ENCODE results near the gene ACOT11.

DNA sequence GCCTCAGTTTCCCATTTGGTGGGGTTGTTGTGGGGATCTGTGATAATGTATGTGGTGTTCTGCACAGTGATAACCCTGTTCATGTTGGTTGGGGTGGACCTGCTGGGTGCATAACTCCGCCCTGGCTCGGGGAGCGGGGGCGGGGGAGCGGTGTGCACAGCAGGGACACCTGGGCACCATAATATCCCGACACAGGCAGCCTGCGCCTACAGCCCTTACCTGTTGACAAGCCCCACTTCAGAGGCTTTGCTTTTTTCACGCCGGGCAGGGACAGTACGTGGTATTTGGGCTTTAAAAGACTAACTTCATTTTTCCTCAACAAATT is 48.0 kb upstream of the ACOT11 start:
- TF ChIP-seq, protein P1, sequence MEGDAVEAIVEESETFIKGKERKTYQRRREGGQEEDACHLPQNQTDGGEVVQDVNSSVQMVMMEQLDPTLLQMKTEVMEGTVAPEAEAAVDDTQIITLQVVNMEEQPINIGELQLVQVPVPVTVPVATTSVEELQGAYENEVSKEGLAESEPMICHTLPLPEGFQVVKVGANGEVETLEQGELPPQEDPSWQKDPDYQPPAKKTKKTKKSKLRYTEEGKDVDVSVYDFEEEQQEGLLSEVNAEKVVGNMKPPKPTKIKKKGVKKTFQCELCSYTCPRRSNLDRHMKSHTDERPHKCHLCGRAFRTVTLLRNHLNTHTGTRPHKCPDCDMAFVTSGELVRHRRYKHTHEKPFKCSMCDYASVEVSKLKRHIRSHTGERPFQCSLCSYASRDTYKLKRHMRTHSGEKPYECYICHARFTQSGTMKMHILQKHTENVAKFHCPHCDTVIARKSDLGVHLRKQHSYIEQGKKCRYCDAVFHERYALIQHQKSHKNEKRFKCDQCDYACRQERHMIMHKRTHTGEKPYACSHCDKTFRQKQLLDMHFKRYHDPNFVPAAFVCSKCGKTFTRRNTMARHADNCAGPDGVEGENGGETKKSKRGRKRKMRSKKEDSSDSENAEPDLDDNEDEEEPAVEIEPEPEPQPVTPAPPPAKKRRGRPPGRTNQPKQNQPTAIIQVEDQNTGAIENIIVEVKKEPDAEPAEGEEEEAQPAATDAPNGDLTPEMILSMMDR (IDR thresholded peaks at IDR 0.05), result no peak
- TF ChIP-seq, protein P2, sequence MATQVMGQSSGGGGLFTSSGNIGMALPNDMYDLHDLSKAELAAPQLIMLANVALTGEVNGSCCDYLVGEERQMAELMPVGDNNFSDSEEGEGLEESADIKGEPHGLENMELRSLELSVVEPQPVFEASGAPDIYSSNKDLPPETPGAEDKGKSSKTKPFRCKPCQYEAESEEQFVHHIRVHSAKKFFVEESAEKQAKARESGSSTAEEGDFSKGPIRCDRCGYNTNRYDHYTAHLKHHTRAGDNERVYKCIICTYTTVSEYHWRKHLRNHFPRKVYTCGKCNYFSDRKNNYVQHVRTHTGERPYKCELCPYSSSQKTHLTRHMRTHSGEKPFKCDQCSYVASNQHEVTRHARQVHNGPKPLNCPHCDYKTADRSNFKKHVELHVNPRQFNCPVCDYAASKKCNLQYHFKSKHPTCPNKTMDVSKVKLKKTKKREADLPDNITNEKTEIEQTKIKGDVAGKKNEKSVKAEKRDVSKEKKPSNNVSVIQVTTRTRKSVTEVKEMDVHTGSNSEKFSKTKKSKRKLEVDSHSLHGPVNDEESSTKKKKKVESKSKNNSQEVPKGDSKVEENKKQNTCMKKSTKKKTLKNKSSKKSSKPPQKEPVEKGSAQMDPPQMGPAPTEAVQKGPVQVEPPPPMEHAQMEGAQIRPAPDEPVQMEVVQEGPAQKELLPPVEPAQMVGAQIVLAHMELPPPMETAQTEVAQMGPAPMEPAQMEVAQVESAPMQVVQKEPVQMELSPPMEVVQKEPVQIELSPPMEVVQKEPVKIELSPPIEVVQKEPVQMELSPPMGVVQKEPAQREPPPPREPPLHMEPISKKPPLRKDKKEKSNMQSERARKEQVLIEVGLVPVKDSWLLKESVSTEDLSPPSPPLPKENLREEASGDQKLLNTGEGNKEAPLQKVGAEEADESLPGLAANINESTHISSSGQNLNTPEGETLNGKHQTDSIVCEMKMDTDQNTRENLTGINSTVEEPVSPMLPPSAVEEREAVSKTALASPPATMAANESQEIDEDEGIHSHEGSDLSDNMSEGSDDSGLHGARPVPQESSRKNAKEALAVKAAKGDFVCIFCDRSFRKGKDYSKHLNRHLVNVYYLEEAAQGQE (IDR thresholded peaks at IDR 0.05; ENCODE audit: insufficient read depth in 1 of 2, low read depth in 2 of 2, low read length in 1 of 2), result no peak
- no peak for TF ChIP-seq SIN3A (IDR thresholded peaks at IDR 0.05; ENCODE audit: borderline replicate concordance, insufficient read depth, low read depth, low read length)
- no peak for TF ChIP-seq TCF7L2 (IDR thresholded peaks at IDR 0.05; ENCODE audit: low read depth, low read length)
